ENCODE data around the gene ZNF710. TPM values are rescaled to one million over a fixed set of nuclear protein-coding genes. Genes with fewer than 3 reads are reported as not detected.

Gene ZNF710
- total and polyA plus RNA-seq, 2 of the 8 experiments (the other 6 are each of a cell fraction or from before 2014, with no cell fraction given), result 10.5 to 24.0 TPM

DNA sequence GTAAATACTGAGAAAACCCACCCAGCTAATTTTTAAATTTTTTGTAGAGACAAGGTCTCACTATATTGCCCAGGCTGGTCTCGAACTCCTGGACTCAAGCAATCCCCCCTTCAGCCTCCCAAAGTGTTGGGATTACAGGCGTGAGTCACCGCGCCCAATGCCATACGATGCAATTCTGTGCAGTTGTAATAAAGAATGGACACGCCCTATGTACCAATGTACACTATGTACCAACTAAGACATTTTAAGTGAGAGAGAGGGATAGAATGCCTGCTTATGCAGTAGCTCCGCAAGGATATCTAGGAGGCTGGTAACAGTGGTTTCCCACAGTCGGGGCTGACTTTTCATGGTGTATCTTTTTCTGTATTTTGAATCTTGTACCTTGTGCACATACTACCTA, 14.6 kb downstream of the ZNF710 start:
- Histone ChIP-seq H3K23me2 (ENCODE audit: low read depth, low read length) (no peaks in the 10 kb centered on the region), H4K8ac (ENCODE audit: extremely low read depth, insufficient read depth, low read length) (no peak overlapping the region; the same call in 1 of the 2 replicates), H3K27me3 (replicated peaks in 1 of 4; ENCODE audit: control insufficient read depth in 3 of 4, extremely low read depth in 1 of 4, insufficient read depth in 3 of 4, low read length in 3 of 4) (no peaks in the 10 kb centered on the region), H3K4me2 (ENCODE audit: insufficient read depth in 1 of 2, low read depth in 2 of 2, low read length in 2 of 2) (no peak overlapping the region), H3K36me3 (ENCODE audit: control insufficient read depth in 2 of 4, insufficient read depth in 4 of 4, low read length in 3 of 4) (no peaks in the 10 kb centered on the region; a peak in 1 of 8 replicates), H4K20me1 (replicated peaks in 1 of 2; ENCODE audit: control insufficient read depth in 1 of 2, insufficient read depth in 2 of 2, low read length in 2 of 2) (peaks cover 0 to 5% of the 10 kb centered on the region in 2 experiments), H3K9me3 (ENCODE audit: insufficient read depth in 2 of 2, low read depth in 1 of 2, low read length in 1 of 2) (peaks cover 3 to 8% of the 10 kb centered on the region in 2 experiments; a peak in 3 of 4 replicates), H2AK5ac (ENCODE audit: low read depth, low read length) (no peak overlapping the region), H2AFZ (ENCODE audit: low read length) (no peak overlapping the region), H2BK120ac (replicated peaks; ENCODE audit: low read depth, low read length) (no peak overlapping the region), H3K79me1 (ENCODE audit: low read depth, low read length) (peaks cover 10% of the 10 kb centered on the region), H2BK12ac (ENCODE audit: low read depth, low read length) (no peak overlapping the region), H3K4me3 (ENCODE audit: extremely low read depth in 1 of 4, insufficient read depth in 2 of 4, low read depth in 3 of 4, low read length in 4 of 4) (no peak overlapping the region), H3K14ac (ENCODE audit: insufficient read length) (no peak overlapping the region), H2BK15ac (ENCODE audit: low read length) (no peak overlapping the region), H4K91ac (replicated peaks; ENCODE audit: insufficient read length, low read length) (no peak overlapping the region), H3K79me2 (ENCODE audit: control insufficient read depth in 1 of 2, insufficient read depth in 2 of 2, low read length in 2 of 2) (peaks cover 0 to 11% of the 10 kb centered on the region in 2 experiments; a peak in 1 of 4 replicates), H3K23ac (ENCODE audit: insufficient read length) (no peak overlapping the region), H2BK5ac (ENCODE audit: low read depth, low read length) (no peak overlapping the region), H3K27ac (ENCODE audit: low read depth, low read length) (no peak overlapping the region), H3K56ac (replicated peaks; ENCODE audit: insufficient read length, low read depth, low read length) (no peak overlapping the region), H3K18ac (ENCODE audit: extremely low read depth, low read length) (no peak overlapping the region), H3K4me1 (replicated peaks in 1 of 4; ENCODE audit: control insufficient read depth in 3 of 4, insufficient read depth in 4 of 4, low read length in 3 of 4) (peaks cover 2 to 18% (median 6%) of the 10 kb centered on the region in 4 experiments; a peak in 6 of 7 replicates), H3K9ac (replicated peaks in 1 of 4; ENCODE audit: extremely low read depth in 1 of 4, low read depth in 3 of 4, low read length in 3 of 4) (no peak overlapping the region), H2BK20ac (ENCODE audit: low read length) (no peak overlapping the region), H4K5ac (ENCODE audit: insufficient read length, low read depth, low read length) (no peak overlapping the region), H3K4ac (replicated peaks; ENCODE audit: insufficient read length, low read depth, low read length) (no peak overlapping the region)
- CTCF ChIA-PET (ENCODE audit: partially characterized antibody), result interaction anchor here (0.8 to 1.3 kb wide), 3 partner anchors 9 to 52 kb away, joined by 3 to 4 read pairs (median 3); no protein-coding TSS in a partner anchor
- no peak for FAIRE-seq
- WGBS, 2 experiments (ENCODE audit: extremely low coverage in 1 of 2, insufficient coverage in 1 of 2, insufficient read length in 1 of 2, insufficient replicate concordance in 2 of 2, low coverage in 1 of 2, low lambda C conversion rate in 2 of 2, missing lambda C conversion rate in 1 of 2), result 94% methylated on average over 8 of the region's 8 CpGs; no CpG with 5 or more reads in 1 of the 2 experiments
- no peak for DNase-seq (ENCODE audit: low read depth in 1 of 2, low spot score in 2 of 2)
- POLR2A ChIA-PET (ENCODE audit: partially characterized antibody), result interaction anchor here (1.2 to 2.5 kb wide), 2 partner anchors 12 to 20 kb away, joined by 3 to 17 read pairs; no protein-coding TSS in a partner anchor
- TF ChIP-seq KDM5A (IDR thresholded peaks at IDR 0.05; ENCODE audit: low read length) (no peak), BACH1 (IDR thresholded peaks at IDR 0.05; ENCODE audit: low read length) (no peak), RBBP5 (IDR thresholded peaks at IDR 0.05; ENCODE audit: borderline replicate concordance, low read depth, low read length) (no peak), POU5F1 (IDR thresholded peaks at IDR 0.05; ENCODE audit: low read depth, low read length) (no peak), BRCA1 (IDR thresholded peaks at IDR 0.05; ENCODE audit: low read depth, low read length) (no peak), GTF2F1 (IDR thresholded peaks at IDR 0.05; ENCODE audit: borderline replicate concordance, low read depth, low read length) (no peak), SIRT6 (IDR thresholded peaks at IDR 0.05; ENCODE audit: low read length) (no peak), CREB1 (IDR thresholded peaks at IDR 0.05) (no peak), SAP30 (IDR thresholded peaks at IDR 0.05; ENCODE audit: insufficient read depth, insufficient replicate concordance, low read length) (no peak), POLR2A (IDR thresholded peaks at IDR 0.05; ENCODE audit: control extremely low read depth in 1 of 2, low read depth in 2 of 2, low read length in 2 of 2) (no peak), POLR2AphosphoS5 (IDR thresholded peaks at IDR 0.05; ENCODE audit: low read depth, low read length) (no peak), EZH2 (IDR thresholded peaks at IDR 0.05; ENCODE audit: low read depth, low read length, severe bottlenecking) (no peak)
- TF ChIP-seq, protein P1, sequence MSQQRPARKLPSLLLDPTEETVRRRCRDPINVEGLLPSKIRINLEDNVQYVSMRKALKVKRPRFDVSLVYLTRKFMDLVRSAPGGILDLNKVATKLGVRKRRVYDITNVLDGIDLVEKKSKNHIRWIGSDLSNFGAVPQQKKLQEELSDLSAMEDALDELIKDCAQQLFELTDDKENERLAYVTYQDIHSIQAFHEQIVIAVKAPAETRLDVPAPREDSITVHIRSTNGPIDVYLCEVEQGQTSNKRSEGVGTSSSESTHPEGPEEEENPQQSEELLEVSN (IDR thresholded peaks at IDR 0.05), result no peak
- TF ChIP-seq, protein P2, sequence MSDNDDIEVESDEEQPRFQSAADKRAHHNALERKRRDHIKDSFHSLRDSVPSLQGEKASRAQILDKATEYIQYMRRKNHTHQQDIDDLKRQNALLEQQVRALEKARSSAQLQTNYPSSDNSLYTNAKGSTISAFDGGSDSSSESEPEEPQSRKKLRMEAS (IDR thresholded peaks at IDR 0.05), result no peak

Data from H1 (cell line).